MM.1S (cell line): ENCODE measurements around the gene MMD.

Experiments
- DNase-seq: peaks from one replicate; pipeline ENCODE4 v3.0.0-alpha.2; 2015
- H2AFZ ChIP-seq: fragments of 300-600 bp; sonication (generic); 2 replicates; pipeline ENCODE4 v1.6.0; 2016; ENCODE audit warnings: antibody characterized with exemption, low read length
- H3F3A ChIP-seq: fragments of 300-600 bp; sonication (generic); 2 replicates; pipeline ENCODE4 v1.6.1; 2016; ENCODE audit warnings: mild to moderate bottlenecking, antibody characterized with exemption, low read length, moderate library complexity, mixed read lengths; ENCODE audit not compliant: insufficient read depth
- H3K27ac ChIP-seq: fragments of 300-600 bp; sonication (generic); 2 replicates; pipeline ENCODE4 v1.5.1; 2016; ENCODE audit warnings: mild to moderate bottlenecking, low read length
- H3K27me3 ChIP-seq: fragments of 300-600 bp; sonication (generic); replicated peaks from 2 replicates; pipeline ENCODE4 v1.6.0; 2016; ENCODE audit warnings: low read length; ENCODE audit not compliant: insufficient read depth
- H3K36me3 ChIP-seq: fragments of 300-600 bp; sonication (generic); replicated peaks from 2 replicates; pipeline ENCODE4 v1.6.1; 2016; ENCODE audit warnings: mild to moderate bottlenecking, low read length, mixed read lengths; ENCODE audit not compliant: insufficient read depth
- H3K4me1 ChIP-seq: fragments of 300-600 bp; sonication (generic); 2 replicates; pipeline ENCODE4 v1.6.1; 2016; ENCODE audit warnings: low read length, mixed read lengths
- H3K4me2 ChIP-seq: fragments of 300-600 bp; sonication (generic); 2 replicates; pipeline ENCODE4 v1.6.0; 2016; ENCODE audit warnings: low read depth, low read length
- H3K4me3 ChIP-seq: fragments of 300-600 bp; sonication (generic); 2 replicates; pipeline ENCODE4 v1.5.1; 2016; ENCODE audit warnings: low read length, mixed read lengths
- H3K79me2 ChIP-seq: fragments of 300-600 bp; sonication (generic); 2 replicates; pipeline ENCODE4 v1.6.1; 2016; ENCODE audit warnings: mixed run types, low read length, mixed read lengths
- H3K9ac ChIP-seq: fragments of 300-600 bp; sonication (generic); 2 replicates; pipeline ENCODE4 v1.6.1; 2016; ENCODE audit warnings: low read length, mixed read lengths
- H3K9me2 ChIP-seq: fragments of 300-600 bp; sonication (generic); replicated peaks from 2 replicates; pipeline ENCODE4 v1.6.1; 2016; ENCODE audit warnings: mild to moderate bottlenecking, low read length, mixed read lengths; ENCODE audit not compliant: insufficient read depth
- H3K9me3 ChIP-seq: fragments of 300-600 bp; sonication (generic); replicated peaks from 2 replicates; pipeline ENCODE4 v1.6.1; 2016; ENCODE audit warnings: mild to moderate bottlenecking, low read length, mixed read lengths; ENCODE audit not compliant: insufficient read depth
- H4K20me1 ChIP-seq: fragments of 300-600 bp; sonication (generic); 2 replicates; pipeline ENCODE4 v1.6.1; 2016; ENCODE audit warnings: mild to moderate bottlenecking, low read length, moderate library complexity, mixed read lengths; ENCODE audit not compliant: insufficient read depth
- EZH2 ChIP-seq: fragments of 300-600 bp; sonication (generic); optimal IDR thresholded peaks from 2 replicates; pipeline ENCODE3; 2017; ENCODE audit warnings: low read depth, mild to moderate bottlenecking, antibody characterized with exemption, low read length, mixed read lengths
- EZH2phosphoT487 ChIP-seq: fragments of 300-600 bp; sonication (generic); IDR thresholded peaks from 2 replicates; pipeline ENCODE4 v1.6.1; 2018; ENCODE audit warnings: antibody characterized with exemption, low read length
- TF ChIP-seq, protein P1 (sequence below): fragments of 300-600 bp; sonication (generic); IDR thresholded peaks from 2 replicates; pipeline ENCODE4 v1.5.1; 2016; ENCODE audit warnings: antibody characterized with exemption, low read length, mixed read lengths

Gene MMD

DNA sequence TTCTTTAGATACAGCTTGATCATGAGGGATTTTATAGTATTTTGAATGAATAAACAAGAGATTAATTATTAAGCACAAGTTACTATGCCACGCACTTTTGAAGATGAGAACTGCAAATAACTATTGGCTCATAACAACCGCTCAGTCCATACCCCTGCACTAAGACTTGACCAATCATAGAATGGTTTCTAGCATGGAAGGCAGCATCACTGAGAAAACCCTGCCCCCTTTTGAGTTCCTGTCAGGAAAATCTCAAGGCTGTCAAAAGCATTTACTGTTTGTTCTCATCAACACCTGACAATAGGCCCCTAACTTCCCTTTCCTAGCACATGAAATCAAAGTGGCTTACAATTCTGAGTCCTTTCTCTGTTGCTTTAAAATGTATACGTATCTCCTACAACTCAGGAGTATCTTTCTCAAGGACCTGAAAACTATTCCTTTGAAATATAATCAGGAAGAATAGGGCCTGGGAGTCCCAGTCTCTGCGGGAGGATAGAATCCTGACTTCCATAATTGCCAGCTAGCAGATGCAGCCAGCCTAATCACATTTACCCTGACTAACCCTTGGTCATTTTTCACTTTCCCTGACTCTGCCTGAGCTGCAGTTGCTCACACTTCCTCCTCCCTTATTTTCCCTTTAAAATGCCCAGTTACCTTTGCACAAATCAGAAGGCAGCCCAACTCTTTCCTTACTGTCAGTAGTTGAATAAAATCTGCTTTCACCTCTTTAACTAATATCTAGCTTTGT lies 9.1 kb upstream of the MMD start:
- no peak overlapping the region for H3K4me2 ChIP-seq
- H3K4me3 ChIP-seq = no peak overlapping the region
- TF ChIP-seq EZH2phosphoT487 = no peak
- TF ChIP-seq, protein P1, sequence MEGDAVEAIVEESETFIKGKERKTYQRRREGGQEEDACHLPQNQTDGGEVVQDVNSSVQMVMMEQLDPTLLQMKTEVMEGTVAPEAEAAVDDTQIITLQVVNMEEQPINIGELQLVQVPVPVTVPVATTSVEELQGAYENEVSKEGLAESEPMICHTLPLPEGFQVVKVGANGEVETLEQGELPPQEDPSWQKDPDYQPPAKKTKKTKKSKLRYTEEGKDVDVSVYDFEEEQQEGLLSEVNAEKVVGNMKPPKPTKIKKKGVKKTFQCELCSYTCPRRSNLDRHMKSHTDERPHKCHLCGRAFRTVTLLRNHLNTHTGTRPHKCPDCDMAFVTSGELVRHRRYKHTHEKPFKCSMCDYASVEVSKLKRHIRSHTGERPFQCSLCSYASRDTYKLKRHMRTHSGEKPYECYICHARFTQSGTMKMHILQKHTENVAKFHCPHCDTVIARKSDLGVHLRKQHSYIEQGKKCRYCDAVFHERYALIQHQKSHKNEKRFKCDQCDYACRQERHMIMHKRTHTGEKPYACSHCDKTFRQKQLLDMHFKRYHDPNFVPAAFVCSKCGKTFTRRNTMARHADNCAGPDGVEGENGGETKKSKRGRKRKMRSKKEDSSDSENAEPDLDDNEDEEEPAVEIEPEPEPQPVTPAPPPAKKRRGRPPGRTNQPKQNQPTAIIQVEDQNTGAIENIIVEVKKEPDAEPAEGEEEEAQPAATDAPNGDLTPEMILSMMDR = no peak
- no peak for TF ChIP-seq EZH2
- no peaks in the 10 kb centered on the region for H3K36me3 ChIP-seq
- no peak for DNase-seq
- H3K9me3 ChIP-seq = no peaks in the 10 kb centered on the region
- H2AFZ ChIP-seq = no peak overlapping the region
- no peaks in the 10 kb centered on the region for H3F3A ChIP-seq
- no peaks in the 10 kb centered on the region for H3K27me3 ChIP-seq
- no peaks in the 10 kb centered on the region for H4K20me1 ChIP-seq
- no peaks in the 10 kb centered on the region for H3K9me2 ChIP-seq
- 0 out of 2 replicates have a peak, but pooled peaks cover 6% of the 10 kb centered on the region for H3K4me1 ChIP-seq
- no peak overlapping the region for H3K27ac ChIP-seq
- no peak overlapping the region for H3K9ac ChIP-seq
- H3K79me2 ChIP-seq = no peaks in the 10 kb centered on the region

DNA sequence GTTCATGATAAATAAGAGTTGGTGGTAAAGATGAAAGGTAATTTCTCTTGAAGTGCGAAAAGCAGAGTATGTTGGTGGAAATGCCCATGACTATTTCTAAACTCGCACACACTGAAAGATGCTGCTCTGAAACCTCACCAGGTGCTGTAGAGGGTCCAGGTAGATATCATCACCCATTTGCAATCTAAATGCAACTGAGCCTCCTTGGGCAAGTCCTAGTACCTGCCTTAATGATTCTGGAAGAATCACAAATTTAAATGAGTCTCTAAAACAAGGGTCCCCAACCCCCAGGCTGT lies 5.9 kb upstream of the MMD start:
- H3K4me2 ChIP-seq = no peak overlapping the region
- H3K9me2 ChIP-seq = no peaks in the 10 kb centered on the region
- H3K27ac ChIP-seq = no peak overlapping the region

DNA sequence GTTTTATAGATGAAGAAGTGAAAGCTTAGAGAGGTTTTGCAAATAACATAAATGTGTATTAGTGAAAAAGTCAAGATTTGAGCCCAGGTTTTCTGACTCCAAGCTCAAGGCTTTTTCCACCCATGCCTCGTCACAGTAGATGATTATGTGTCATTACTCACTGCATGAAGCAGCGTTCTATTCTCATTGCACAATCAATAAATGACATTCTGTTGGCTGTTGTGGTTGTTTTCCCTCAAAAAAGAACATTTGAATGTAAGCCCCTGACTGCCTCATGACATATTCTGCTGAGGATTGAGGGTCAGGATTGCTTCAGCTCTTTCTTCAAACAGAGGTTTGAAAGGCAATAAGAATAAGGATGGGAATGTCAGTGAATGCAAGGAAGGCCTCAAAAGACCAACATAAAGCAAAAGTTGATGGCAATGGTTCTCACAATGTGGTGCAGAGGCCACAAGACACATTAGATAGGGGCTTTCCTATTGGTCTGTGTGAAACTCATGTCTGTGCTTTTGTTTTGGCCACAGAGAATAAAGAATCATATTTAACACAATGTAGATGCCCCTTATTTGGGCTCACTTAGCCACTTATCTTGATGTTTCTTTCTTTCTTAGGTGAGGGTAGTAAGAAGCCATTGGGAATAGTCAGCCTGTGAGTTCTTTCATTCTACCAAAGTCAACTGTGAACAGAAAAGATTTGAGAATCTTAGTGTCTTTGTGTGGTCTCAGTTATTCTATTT lies 5.4 kb upstream of the MMD start:
- Histone ChIP-seq H3K4me1 (0 out of 2 replicates have a peak, but pooled peaks cover 6% of the 10 kb centered on the region), H3K27ac (no peak overlapping the region), H3K4me3 (no peak overlapping the region), H3K36me3 (no peaks in the 10 kb centered on the region), H3K9me3 (no peaks in the 10 kb centered on the region), H3K79me2 (no peaks in the 10 kb centered on the region), H2AFZ (no peak overlapping the region), H4K20me1 (no peaks in the 10 kb centered on the region), H3K4me2 (no peak overlapping the region), H3K9ac (no peak overlapping the region), H3K9me2 (no peaks in the 10 kb centered on the region), H3F3A (no peaks in the 10 kb centered on the region), H3K27me3 (no peaks in the 10 kb centered on the region)
- no peak for DNase-seq
- no peak for TF ChIP-seq EZH2phosphoT487
- TF ChIP-seq, protein P1 = no peak
- TF ChIP-seq EZH2 = no peak

More for the DNA sequence above, 5.9 kb upstream of the MMD start:
- Histone ChIP-seq H3K79me2 (no peaks in the 10 kb centered on the region), H3K9ac (no peak overlapping the region), H2AFZ (no peak overlapping the region), H3K4me1 (0 out of 2 replicates have a peak, but pooled peaks cover 6% of the 10 kb centered on the region), H3K4me3 (no peak overlapping the region), H3K9me3 (no peaks in the 10 kb centered on the region), H3F3A (no peaks in the 10 kb centered on the region), H3K27me3 (no peaks in the 10 kb centered on the region), H3K36me3 (no peaks in the 10 kb centered on the region), H4K20me1 (no peaks in the 10 kb centered on the region)
- TF ChIP-seq EZH2 (no peak), EZH2phosphoT487 (no peak)
- TF ChIP-seq, protein P1 = no peak
- no peak for DNase-seq
